Measurements from ENCODE around the gene PIAS4. TPM values are rescaled to one million over a fixed set of nuclear protein-coding genes. Genes with fewer than 3 reads are reported as not detected.
A peak's percentile ranks its signal among the peaks of the same experiment; 100 is the strongest.

PIAS4 gene
- total and polyA plus RNA-seq, 2 of the 13 experiments (the other 11 are each of a cell fraction or from before 2014, with no cell fraction given): 9.0 to 20.1 TPM

DNA sequence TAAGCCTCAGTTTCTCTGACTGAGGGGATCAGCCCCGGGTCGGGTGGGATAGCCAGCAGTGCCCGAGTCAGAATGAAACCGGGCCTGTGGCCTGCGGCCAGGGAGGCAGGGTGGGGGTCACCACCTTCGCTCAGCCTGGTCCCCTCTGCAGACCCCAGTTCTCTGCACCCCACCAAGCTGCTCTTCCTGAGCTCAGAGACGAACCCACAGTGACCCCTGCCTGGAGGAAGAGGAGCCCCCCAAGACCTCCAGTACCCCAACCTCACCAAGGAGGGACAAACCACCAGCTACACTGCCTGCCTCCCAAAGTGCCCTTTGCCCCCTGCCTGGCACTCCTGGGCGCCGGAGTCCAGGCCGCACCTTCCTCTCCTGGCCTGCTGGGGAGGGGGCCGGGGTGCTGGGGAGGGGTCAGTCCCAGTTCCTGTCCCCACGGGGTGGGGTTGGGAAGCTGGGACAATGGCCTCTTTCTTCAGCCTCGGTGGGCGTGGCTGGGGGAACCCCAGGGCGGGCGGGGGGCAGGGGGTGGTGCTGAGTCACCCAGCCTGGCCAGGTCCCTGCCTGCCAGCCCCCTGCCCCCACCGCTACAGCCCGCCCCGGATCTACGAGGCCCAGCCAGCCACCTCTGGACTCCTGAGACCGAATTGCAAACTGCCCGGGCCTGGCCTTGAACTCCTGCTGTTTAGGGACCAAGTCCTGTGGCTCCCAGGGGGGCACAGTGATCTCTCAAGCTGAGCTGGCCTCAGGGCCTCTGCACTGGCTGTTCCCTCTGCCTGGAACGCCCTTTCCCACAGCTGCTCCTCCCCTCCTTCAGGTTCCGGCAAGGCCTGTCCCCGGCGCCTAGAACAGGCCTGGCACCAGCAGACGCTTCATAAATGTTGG lies 44.8 kb downstream of the PIAS4 start (continued):
- TF ChIP-seq ZBTB8A (CRISPR knock-in tag; IDR thresholded peaks at IDR 0.05; ENCODE audit: borderline replicate concordance, low read depth): no peak
- TF ChIP-seq SATB2 (CRISPR knock-in tag; IDR thresholded peaks at IDR 0.05): 0 out of 2 replicates have a peak, but pooled peaks have one; percentile 34
- no peak for TF ChIP-seq ATF7 (IDR thresholded peaks at IDR 0.05)
- TF ChIP-seq ATF7 (CRISPR knock-in tag; IDR thresholded peaks at IDR 0.05): peak; percentile 33; the same call in 1 of the 2 replicates
- TF ChIP-seq, protein P1, sequence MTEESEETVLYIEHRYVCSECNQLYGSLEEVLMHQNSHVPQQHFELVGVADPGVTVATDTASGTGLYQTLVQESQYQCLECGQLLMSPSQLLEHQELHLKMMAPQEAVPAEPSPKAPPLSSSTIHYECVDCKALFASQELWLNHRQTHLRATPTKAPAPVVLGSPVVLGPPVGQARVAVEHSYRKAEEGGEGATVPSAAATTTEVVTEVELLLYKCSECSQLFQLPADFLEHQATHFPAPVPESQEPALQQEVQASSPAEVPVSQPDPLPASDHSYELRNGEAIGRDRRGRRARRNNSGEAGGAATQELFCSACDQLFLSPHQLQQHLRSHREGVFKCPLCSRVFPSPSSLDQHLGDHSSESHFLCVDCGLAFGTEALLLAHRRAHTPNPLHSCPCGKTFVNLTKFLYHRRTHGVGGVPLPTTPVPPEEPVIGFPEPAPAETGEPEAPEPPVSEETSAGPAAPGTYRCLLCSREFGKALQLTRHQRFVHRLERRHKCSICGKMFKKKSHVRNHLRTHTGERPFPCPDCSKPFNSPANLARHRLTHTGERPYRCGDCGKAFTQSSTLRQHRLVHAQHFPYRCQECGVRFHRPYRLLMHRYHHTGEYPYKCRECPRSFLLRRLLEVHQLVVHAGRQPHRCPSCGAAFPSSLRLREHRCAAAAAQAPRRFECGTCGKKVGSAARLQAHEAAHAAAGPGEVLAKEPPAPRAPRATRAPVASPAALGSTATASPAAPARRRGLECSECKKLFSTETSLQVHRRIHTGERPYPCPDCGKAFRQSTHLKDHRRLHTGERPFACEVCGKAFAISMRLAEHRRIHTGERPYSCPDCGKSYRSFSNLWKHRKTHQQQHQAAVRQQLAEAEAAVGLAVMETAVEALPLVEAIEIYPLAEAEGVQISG (CRISPR knock-in tag; IDR thresholded peaks at IDR 0.05): peak; percentile 84
- TF ChIP-seq ZNF24 (IDR thresholded peaks at IDR 0.05): peak; percentile 70; the same call in 1 of the 2 replicates
- peak; percentile 79; the same call in 1 of the 2 replicates for TF ChIP-seq TSC22D2 (CRISPR knock-in tag; IDR thresholded peaks at IDR 0.05; ENCODE audit: borderline replicate concordance)
- TF ChIP-seq, protein P2, sequence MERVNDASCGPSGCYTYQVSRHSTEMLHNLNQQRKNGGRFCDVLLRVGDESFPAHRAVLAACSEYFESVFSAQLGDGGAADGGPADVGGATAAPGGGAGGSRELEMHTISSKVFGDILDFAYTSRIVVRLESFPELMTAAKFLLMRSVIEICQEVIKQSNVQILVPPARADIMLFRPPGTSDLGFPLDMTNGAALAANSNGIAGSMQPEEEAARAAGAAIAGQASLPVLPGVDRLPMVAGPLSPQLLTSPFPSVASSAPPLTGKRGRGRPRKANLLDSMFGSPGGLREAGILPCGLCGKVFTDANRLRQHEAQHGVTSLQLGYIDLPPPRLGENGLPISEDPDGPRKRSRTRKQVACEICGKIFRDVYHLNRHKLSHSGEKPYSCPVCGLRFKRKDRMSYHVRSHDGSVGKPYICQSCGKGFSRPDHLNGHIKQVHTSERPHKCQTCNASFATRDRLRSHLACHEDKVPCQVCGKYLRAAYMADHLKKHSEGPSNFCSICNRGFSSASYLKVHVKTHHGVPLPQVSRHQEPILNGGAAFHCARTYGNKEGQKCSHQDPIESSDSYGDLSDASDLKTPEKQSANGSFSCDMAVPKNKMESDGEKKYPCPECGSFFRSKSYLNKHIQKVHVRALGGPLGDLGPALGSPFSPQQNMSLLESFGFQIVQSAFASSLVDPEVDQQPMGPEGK (CRISPR knock-in tag; IDR thresholded peaks at IDR 0.05): peak; percentile 100
- no peak for TF ChIP-seq ZNF724P (CRISPR knock-in tag; IDR thresholded peaks at IDR 0.05; ENCODE audit: borderline replicate concordance)
- peak; percentile 83; the same call in 1 of the 2 replicates for TF ChIP-seq ZMAT3 (CRISPR knock-in tag; conservative IDR thresholded peaks at IDR 0.05)
- peak; percentile 75; the same call in 1 of the 2 replicates for TF ChIP-seq KLF15 (CRISPR knock-in tag; IDR thresholded peaks at IDR 0.05; ENCODE audit: borderline replicate concordance)
- TF ChIP-seq RCOR2 (CRISPR knock-in tag; IDR thresholded peaks at IDR 0.05): peak; percentile 100
- TF ChIP-seq THAP11 (CRISPR knock-in tag; IDR thresholded peaks at IDR 0.05): peak; percentile 80
- TF ChIP-seq ARNT2 (CRISPR knock-in tag; IDR thresholded peaks at IDR 0.05; ENCODE audit: low read depth): peak; percentile 60; the same call in 1 of the 2 replicates
- peak; percentile 98 for TF ChIP-seq REPIN1 (CRISPR knock-in tag; IDR thresholded peaks at IDR 0.05; ENCODE audit: borderline replicate concordance, low read depth)
- TF ChIP-seq, protein P3, sequence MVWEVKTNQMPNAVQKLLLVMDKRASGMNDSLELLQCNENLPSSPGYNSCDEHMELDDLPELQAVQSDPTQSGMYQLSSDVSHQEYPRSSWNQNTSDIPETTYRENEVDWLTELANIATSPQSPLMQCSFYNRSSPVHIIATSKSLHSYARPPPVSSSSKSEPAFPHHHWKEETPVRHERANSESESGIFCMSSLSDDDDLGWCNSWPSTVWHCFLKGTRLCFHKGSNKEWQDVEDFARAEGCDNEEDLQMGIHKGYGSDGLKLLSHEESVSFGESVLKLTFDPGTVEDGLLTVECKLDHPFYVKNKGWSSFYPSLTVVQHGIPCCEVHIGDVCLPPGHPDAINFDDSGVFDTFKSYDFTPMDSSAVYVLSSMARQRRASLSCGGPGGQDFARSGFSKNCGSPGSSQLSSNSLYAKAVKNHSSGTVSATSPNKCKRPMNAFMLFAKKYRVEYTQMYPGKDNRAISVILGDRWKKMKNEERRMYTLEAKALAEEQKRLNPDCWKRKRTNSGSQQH (CRISPR knock-in tag; IDR thresholded peaks at IDR 0.05; ENCODE audit: low read depth): no peak; the same call in 1 of the 2 replicates
- TF ChIP-seq SP5 (CRISPR knock-in tag; IDR thresholded peaks at IDR 0.05; ENCODE audit: borderline replicate concordance, low read depth): peak; percentile 94
- TF ChIP-seq MXI1 (IDR thresholded peaks at IDR 0.05; ENCODE audit: borderline replicate concordance, low read depth, low read length): peak; percentile 16; the same call in 1 of the 3 replicates
- 0 out of 2 replicates have a peak, but pooled peaks have one; percentile 11 for TF ChIP-seq SMAD3 (CRISPR knock-in tag; IDR thresholded peaks at IDR 0.05)
- TF ChIP-seq, protein P4, sequence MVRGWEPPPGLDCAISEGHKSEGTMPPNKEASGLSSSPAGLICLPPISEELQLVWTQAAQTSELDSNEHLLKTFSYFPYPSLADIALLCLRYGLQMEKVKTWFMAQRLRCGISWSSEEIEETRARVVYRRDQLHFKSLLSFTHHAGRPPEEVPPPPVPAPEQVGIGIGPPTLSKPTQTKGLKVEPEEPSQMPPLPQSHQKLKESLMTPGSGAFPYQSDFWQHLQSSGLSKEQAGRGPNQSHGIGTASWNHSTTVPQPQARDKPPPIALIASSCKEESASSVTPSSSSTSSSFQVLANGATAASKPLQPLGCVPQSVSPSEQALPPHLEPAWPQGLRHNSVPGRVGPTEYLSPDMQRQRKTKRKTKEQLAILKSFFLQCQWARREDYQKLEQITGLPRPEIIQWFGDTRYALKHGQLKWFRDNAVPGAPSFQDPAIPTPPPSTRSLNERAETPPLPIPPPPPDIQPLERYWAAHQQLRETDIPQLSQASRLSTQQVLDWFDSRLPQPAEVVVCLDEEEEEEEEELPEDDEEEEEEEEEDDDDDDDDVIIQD (CRISPR knock-in tag; IDR thresholded peaks at IDR 0.05; ENCODE audit: low read depth): peak; percentile 58
- TF ChIP-seq ZNF569 (CRISPR knock-in tag; IDR thresholded peaks at IDR 0.05; ENCODE audit: borderline replicate concordance): no peak
- peak; percentile 93 for TF ChIP-seq ZNF614 (CRISPR knock-in tag; IDR thresholded peaks at IDR 0.05; ENCODE audit: borderline replicate concordance)

Measured in HepG2 (cell line).